Measurements from ENCODE around the gene GLI1.

- TF ChIP-seq CTCF (IDR thresholded peaks at IDR 0.05; ENCODE audit: insufficient read depth, low read length, poor library complexity, severe bottlenecking) (no peak), EZH2phosphoT487 (conservative IDR thresholded peaks at IDR 0.05; ENCODE audit: low read length) (no peak)
Measured at GRCh38 chr12:57500213-57500612, 40.6 kb downstream of the GLI1 start.
